Posterior cingulate gyrus (tissue), 11 donors: ENCODE results near the gene SYNPO.

Source experiments
- DNase-seq, 10 donors: peaks; one replicate each; pipeline versions ENCODE4 v3.0.0 to v3.0.0-alpha.2; 2020 to 2021; ENCODE audit warnings: mixed read lengths in 3 of 10
- intact Hi-C: fragments of 100-400 bp; cut with DNase I; formaldehyde crosslinking; loops from one replicate; pipeline ENCODE4 v1.15.1; 2023

Gene SYNPO

DNA sequence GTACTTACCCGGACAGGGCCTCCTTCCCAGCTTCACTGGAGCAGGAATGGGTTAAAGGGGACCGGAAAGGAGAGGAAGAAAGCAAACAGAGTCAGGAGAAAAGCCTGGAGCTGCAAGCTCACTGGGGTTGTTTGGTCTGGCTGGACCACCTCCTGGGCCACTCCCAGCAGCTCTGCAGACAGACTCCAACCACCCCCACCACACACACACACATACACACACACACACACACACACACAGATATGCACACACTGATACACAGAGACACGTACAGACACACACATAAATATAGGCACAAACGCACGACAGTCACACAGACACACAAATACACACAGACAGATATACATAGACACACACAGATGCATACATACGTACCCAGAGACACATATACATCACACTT, 34.9 kb upstream of the SYNPO start:
- DNase-seq = no peak
- intact Hi-C loops = no loop called here

DNA sequence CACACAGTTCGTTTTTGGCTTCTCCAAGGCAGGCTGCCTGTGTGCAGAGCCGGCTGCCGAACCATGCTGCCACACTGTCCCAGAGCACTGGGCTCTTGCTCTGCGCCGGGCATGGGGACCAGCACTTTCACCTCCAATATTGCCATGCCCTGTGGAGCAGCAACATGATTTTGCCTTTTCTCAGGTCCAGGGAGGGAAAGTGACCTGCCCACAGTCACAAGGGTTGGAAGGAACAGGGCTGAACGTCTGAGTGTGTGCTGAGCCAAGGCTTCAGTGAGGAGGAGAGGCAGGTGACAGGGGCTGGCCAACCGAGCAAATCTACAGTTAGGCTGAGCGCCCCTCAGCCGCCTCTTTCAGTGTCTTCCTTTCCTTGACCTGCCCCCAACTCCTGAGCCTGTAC, 34.0 kb upstream of the SYNPO start:
- DNase-seq = peak in 1 of 10 donors; percentile 47
- intact Hi-C loops = no loop called here

DNA sequence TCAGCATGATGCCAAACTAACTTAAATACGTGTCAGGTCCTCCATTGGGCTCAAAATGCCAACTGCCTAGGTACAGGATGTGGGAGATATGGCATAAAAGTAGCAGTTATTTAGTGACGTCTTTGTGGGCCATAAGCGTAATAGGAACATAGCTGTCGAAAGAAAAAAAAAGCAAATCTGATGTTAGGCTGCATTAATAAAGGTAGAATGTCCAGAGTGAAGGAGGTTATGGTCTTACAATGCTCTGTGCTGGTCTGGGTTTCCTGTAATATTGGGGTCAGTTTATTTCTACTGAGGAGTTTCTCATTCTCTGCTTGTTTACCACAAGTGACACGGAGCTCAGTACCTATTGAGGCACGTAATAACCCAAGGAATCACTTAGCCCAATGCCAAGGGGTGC, 33.4 kb upstream of the SYNPO start:
- DNase-seq = no peak
- intact Hi-C loops = no loop called here

DNA sequence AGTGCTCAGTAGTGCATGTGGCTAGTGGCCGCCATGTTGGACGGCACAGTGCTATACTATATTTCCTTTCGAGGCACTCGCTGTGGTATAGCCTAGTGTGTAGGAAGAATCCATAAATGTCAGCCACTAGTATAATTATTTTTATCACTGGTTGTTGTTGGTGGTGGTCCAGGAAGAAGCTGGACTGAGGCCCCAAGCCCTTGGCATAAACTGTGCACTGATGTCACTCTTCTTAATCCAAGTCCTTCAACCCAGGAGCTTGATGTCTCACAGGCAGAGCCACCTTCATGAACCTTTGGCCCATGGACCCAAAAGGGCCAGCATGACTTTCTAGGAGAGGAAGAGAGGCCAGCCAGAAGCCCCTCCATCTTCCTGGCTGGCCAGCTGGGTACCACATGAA, 32.5 kb upstream of the SYNPO start:
- no peak for DNase-seq
- intact Hi-C loops = no loop called here

DNA sequence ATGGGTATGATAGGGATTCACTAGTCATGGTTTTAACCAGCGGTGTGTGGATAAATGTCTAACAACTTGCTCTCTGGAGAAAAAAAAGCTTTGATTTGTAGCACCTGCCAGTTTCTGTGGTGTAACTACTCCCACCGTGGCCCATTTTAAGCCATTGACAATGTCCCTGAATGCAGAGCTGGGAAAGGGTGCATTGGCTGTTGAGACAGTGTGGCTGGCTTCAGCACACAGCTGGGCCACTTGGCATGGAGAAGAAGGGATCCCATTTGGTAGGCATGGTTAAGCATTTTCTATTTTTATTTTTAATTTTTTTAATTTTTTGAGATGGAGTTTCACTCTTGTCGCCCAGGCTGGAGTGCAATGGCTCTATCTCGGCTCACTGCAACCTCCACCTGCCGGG, 31.5 kb upstream of the SYNPO start:
- intact Hi-C loops = no loop called here
- DNase-seq = peak in 2 of 10 donors; percentile 68 to 72

DNA sequence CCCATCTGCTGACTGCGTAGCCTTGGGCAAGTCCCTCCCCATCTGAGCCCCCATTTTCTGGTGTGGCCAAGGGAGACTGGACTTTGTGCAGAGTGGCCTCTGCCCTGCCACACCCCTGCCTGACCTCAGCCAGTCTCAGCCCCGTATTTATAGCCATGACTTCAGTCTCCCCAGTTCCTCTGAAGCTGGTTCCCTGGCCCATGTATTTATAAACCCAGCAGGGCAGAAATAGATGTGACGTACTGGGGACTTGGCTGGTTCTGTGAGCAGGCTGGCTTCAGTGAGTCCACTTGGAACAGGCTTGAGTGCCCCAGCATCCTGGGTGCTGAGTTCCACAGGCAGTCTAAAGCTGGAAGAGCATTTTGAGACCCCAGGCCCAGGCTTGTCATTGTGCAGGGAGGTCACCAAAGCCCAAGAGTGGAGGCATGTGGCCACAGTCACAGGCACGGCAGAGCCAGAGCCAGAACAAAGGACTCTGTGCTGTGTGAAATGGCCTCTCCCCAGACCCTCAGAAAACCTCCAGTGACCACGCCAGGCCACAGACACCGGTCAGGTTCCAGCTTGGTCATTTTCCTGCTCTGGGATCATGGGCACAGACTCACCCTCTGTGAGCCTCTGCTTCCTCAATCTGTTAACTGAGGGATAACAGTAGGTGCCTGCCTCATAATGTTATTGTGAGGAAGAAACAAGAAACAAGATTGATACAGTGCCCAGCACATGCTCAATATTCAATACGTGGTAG, 30.4 kb upstream of the SYNPO start:
- intact Hi-C loops = no loop called here
- peak in 6 of 10 donors; percentile 43 to 91 (median 70) for DNase-seq

DNA sequence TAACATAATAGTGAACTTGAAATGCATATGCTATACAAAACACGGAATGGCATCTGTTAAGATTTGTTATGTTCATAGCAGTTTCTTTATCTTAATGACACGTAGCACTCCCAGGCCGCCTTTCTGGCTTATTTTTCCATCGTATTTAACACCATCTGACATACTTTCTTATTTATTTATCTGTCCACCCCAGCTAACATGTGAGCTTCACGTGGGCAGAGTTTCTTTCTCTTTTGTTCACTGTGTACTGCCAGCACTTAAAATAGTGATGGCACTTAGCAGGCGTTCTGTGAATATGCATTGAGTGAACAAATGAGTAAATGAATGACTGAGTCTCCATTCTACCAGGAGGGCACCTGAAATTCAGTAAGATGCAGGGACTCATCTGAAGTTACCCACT, 29.4 kb upstream of the SYNPO start:
- intact Hi-C loops = no loop called here
- DNase-seq = peak in 2 of 10 donors; percentile 5 to 54

DNA sequence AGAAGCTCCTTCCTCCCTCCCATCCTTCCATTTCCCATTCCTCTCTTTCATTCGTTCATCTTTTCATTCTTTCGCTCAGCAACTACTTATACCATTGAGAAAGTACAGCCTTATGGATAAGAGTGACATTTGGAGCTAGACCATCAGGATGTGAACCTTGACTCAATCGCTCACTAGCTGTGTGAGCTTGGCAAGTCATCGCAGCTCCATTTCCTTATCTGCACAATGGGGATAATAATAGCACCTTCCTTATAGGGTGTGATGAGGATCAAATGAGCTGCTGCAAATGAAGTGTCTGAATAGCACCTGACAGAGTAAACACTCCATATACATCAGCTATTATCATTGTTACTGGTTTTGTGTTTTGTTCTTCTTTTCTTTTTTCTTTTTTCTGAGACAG, 28.1 kb upstream of the SYNPO start:
- intact Hi-C loops = no loop called here

DNA sequence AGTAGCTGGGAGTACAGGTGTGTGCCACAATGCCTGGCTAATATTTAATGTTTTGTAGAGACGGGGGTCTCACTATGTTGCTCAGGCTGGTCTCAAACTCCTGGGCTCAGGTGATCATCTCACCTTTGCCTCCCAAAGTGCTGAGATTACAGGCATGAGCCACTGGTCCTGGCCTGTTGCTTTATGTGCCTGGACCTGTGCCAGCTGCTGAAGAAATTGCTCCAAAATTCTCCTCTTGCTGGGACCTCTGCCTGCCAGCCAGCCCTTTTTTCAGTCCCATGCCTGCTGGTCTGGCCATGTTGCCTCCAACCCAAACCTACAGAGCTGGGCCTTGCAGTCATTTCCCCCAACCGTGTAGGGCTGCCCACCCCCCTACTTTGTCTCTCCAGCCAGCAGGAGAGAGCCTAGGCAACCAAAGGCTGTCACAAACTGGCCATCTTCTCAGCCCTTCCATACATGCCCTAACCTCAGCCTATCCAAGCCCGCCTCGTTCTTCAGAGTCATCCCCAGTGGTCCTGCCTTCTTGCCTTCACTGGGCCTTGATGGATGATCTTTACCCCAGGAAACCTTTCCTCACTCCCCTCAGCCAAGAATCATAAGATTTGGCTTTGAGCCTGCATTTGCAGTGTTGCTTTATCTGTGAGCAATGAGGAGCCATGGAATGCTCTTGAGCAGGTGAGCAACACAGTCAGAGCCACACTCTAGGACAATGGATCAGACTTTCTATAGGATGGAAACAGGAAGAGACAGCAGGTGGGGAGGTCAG, 27.4 kb upstream of the SYNPO start:
- intact Hi-C loops = no loop called here

More for the DNA sequence above, 28.1 kb upstream of the SYNPO start:
- DNase-seq = no peak

DNA sequence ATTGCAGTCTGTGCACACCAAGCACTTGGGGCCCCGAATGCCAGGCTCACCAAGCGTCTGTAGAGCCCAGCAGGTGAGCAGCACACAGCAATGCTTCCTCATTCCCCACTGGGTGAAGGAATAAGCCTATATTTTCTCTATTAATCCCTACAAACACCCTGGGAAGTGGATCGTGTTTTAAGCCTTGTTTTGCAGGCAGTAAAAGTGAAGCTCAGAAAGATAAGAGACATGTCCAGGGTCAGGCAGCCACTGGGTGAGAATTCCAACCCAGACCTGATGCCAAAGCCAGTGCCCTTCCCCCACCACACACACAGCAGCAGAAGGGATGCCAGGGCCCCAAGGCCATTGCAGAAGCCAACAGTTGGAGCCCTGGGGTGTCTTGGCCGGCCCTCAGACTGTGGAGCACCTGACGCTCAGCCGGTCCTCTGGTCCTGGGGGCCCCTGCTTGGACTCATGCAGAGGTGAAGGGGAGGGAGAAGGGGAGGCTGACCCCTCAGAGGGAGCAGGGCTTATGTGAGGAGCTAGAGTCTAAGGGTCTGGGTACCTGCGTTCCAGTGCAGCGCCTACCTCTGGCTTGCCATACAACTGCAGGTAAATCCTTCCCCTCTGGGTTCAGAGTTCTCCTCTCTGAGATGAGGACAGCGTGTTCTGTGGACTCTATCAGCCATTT, 26.3 kb upstream of the SYNPO start:
- DNase-seq = peak in 2 of 10 donors; percentile 50 to 75
- intact Hi-C loops = no loop called here

More for the DNA sequence above, 27.4 kb upstream of the SYNPO start:
- peak in 1 of 10 donors; percentile 63 for DNase-seq

DNA sequence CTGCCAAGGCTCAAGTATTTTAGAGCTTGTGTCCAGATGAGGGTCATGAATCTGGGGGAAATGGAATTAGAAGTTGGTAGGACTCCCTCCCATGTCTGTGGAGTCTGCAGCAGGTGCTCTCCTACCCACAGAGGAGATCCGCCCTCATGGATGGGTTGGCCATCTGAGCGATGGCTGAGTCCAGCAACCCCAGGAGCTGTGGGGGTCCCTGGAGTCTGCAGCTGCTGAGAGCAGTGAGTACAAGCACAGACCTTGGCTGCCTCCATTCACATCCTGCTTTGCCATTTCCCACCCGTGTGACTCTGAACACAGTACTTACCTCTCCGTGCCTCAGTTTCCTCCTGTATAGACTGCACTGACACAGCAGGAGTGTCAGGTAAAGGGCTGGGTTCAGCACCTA, 25.8 kb upstream of the SYNPO start:
- DNase-seq = peak in 1 of 10 donors; percentile 12
- intact Hi-C loops = no loop called here

DNA sequence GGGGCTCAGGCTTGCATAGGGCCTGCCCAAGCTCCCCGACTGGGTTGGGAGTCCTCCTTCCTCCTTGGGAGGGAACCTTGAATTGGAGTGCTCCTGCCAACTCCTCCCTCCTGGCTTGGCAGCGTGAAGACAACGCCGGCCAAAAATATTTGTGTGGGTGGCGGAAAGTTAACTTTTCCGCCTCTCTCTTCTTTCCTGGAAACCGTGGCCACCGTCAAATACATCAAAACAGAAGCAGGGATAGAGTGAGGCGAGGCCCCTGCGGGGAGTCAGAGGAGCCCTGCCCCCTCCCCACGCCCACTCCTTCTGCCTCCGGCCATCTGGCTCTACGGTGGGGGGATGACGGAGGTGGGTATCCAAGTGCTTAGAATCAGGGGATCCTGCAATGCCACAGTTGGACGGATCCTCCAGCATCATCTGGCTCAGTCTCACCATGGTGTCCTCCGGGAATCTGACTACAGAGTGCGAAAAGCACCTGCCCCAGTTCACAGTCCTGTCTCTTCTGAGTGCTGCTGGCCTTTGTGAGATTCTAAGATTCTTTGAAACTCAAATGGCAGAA, 25.2 kb upstream of the SYNPO start:
- DNase-seq = peak in 4 of 10 donors; percentile 48 to 89 (median 82)
- intact Hi-C loops = no loop called here

DNA sequence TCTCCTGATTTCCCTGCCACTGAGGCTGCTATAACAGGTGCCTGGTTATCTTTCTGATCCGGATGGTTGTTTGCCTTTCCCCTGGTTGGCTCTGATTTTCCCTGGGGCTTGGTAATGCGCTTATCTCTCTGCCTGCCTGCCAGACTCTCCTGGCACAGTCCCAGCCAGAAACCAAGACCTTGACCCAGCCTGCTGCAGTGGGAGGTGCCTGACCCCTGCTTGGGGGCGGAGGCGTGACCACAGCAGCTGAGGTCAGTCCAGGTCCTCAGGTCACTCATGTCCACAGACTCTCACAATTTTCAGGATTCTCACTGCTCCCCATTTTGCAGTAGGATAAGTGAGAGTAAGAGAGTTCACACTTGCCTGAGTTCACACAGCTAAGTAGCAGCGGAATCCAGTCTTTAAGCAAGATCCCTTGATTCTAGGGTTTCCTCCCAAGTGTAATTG, 24.4 kb upstream of the SYNPO start:
- peak in 1 of 10 donors; percentile 39 for DNase-seq
- intact Hi-C loops = no loop called here

DNA sequence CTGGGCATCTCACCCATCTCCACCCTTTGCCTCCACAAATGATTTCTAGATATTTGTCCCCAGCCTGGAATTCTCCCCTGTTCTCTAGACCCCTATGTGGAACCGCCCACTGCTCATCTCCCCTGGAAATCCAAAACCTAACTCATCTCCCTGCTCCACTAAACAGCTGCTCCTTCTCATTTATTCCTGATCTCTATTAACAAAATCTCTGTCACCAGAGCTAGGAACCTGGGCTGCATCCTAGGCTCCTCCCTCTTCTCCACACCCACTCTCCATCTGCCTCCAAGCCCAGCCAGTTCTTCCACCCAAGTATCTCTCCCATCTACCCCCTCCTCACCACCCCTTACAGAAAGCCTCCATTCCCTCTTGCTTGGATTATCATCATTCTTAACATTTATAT, 24.0 kb upstream of the SYNPO start:
- intact Hi-C loops = no loop called here
- peak in 3 of 10 donors; percentile 66 to 77 (median 71) for DNase-seq

DNA sequence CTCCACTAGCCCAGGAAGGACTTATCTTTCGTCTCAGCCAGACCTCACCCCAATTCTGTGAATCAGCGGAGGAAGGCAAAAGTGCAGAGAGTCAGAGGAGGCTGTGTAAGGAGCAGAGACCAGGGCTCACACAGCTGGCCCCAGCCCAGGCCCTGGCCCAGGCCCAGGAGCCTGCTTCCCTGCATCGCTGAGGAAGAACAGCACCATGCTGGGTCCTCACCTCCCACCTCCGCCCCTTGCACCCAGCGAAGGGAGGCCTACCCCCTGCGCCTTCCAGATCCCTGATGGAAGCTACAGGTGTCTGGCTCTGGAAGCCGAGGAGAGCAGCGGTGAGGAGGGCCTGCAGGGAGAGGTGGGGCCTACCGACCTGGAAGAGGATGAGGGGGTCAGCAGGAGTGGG, 22.3 kb upstream of the SYNPO start:
- intact Hi-C loops = no loop called here
- DNase-seq = peak in 2 of 10 donors; percentile 39 to 80

DNA sequence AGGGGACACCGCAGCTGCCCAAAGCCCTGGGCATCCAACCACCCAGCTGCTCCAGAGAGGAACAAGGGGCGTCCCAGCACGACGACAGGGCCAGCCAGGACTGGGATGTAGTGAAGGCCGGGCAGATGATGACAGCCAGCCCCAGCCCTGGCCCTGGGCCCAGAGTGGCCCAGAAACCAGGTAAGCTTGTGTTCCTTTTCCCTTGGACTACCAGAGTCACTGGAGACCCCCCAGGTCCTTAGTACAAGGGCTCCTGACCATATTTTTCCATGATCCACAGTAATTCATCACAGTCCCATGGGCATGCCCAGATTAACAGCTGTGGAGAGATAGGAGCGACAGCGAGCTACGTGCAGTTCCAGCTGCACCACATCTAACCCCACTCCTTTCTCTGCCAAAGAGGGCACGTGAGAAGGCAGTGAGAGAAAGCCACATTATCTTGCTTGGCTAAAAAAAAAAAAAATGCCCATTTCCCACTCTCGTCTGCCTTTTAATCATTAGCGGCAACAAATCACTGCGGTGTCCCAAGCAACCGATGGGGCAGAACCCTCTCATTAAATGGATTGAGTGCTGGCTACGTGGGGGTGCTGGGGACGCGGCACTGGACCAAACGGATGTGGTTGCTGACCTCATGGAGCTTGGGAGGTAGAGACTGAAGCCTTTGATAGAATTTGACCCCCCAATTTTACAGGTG, 21.7 kb upstream of the SYNPO start:
- DNase-seq = peak in 1 of 10 donors; percentile 62
- intact Hi-C loops = no loop called here

DNA sequence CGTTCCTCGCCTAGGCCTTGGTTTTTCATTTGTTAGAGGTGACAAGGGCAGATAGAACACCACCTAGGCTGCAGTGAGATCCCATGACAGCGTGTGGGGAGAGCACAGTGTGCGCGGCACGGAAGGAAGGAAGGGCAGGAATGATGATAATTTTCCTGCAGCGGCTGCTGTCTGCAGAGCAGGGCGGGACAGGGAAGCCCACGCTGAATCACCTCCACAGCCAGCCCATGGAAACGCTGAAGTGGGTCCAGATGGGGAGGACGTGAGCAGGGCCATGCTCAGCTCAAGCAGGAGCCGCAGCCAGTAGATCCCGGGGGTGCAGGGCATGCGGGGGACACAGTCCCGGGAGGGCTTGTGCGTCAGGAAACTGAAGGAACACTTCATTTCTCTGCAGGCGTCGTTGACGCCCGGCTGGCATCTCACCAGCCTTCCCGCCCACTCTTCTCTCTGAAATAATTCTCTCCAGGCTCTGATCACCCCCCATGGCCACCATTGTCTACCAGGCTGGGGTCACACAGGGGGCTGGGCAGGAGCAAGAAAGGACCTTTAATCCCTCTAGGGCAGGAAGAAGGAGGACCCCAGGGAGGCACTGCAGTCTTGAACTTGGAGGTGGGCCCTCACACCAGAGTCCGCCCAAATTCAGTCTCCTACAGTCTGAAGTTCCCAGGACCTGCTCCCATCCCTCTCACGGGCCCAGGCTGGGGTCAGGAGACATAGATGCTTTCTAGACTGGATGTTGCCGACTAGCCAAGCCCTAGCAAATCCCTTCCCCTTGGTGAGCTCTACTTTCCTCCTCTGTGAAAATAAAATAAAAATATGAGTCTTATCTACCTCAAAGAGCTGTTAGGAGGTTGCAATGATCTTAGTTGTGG, 20.9 kb upstream of the SYNPO start:
- peak in 7 of 10 donors; percentile 43 to 93 (median 59) for DNase-seq
- intact Hi-C loops = no loop called here

DNA sequence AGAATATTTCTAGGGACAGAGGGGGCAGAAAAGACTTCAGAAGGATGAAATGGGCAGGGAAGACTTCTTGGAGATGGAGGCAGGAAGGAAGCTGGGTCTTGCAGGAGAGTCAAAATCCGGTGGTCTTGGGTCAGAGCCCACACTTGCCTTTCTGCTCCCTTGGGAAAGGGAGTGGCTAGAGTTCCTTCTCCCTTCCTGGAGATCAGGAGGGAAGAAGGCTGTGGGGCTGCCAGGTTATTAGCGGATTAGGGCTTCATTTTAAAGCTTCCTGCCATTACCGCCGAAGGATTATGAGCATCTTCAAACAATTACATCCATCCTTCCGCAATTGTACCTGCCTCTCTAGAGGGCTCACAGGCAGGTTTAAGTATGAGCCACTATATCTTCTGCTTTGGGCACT, 19.2 kb upstream of the SYNPO start:
- intact Hi-C loops = no loop called here
- peak in 1 of 10 donors; percentile 16 for DNase-seq

DNA sequence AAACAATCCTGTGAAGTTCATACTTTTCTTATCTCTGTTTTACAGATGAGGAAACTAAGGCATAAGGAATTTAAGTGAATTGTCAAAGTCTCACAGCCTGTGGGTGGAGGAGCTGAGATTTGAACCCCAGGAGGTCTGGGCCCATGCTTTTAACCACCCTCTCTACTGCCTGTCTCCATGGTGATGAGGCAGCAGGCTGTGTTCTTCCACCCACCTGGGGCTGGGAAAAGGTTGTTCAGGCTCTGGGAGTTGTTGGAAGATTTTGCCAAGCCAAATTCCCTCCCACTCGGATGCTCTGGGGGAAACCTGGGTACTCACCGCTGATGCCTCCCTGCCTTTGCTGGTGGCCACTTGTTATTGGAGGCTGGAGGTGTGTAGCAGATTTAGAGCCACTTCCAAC, 18.3 kb upstream of the SYNPO start:
- intact Hi-C loops = no loop called here
- peak in 2 of 10 donors; percentile 65 to 68 for DNase-seq
